HG02798 (cell line): ENCODE measurements around the gene SLC6A6.
"Not testable (repeated sequence)": the region's sequence is repeated elsewhere in the genome, so short reads cannot be mapped to it uniquely, and the experiment has no call there.

Experiments used
- ATAC-seq: cut with Tn5 transposase; IDR thresholded peaks from one replicate; pipeline ENCODE4 v1.9.1; 2021; ENCODE audit warnings: mild to moderate bottlenecking; ENCODE audit not compliant: unreplicated experiment, poor library complexity

Gene SLC6A6

DNA sequence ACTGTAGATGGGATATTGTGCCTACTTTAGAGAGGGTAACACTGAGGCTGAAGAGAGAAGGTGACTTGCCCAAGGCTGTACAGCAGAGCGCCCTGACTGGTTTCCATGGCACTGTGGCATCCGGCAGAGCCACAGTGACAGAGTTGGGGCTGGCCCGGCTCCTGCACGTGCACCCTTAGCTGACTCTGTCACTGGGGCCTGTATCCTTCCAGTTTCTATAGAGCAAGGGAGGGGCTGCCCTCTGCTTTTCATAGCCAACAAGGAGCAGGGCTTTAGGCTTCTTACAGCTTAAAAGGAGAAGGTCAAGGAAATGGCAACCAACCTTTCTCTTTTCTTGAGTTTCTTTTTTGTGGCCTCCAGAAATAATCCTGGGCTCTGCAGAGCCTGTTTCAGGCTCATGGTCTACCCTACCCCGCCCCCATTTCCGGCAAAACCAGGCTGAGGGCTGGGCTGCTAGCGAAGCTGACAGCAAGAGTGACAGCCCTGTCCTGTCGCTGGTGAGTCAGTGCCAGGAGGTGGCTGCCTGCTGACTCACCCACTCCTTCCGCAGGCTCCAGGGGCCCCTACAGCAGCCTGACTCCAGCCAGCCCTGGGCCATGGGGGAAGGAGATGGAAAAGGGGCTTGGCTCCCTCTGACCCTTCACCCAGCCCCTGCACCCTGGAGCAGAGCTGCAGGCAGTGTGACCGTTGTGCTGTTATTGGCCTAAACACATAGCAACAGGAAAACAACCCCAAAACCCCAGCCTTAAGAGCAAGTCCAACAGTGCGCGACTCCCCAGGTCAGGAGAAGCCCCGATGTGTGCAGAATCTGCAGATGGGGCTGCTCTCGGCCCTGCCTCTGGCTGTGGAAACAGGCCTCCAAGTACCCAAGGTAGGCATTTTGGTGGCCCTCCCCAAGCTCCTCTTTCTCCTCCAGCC, 29.8 kb downstream of the SLC6A6 start:
- ATAC-seq = peak; percentile 87

DNA sequence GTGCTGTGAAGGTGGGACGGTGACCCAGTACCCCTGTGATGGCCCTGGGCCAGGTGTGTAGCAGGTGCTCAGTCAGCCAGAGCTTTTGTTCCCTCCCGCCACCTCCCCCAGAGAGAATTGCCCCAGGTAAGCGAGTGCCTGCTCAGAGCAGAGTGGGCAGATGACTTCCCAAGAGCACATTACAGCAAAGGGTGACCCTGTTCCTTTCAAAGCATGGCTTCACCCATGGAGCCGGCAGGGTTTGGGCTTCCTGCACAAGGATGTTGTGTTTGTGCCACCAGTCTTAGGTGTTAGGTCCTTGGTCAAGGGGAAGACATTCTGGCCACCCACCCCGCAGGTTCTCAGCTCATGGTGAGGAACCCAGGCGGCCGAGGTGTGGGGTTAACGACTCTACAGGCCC, 30.7 kb downstream of the SLC6A6 start:
- no peak for ATAC-seq

DNA sequence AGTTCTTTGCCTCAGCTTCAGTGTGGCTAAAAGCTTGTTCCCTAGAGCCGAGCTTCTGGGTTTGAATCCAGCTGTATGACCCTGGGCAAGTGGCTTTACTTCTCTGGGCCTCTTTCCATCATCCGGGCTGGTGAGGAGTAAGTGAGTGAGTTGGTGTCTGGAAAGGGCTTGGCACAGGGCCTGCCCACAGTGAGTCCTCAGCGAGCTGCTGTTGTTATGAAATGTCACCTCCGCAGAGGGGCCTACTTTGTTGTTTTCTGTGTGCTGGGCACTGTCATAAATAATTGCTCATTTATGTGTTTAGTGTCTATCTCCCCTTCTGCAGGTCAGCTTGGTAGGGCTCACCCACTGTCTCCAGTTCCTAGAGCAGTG, 31.7 kb downstream of the SLC6A6 start:
- no peak for ATAC-seq

DNA sequence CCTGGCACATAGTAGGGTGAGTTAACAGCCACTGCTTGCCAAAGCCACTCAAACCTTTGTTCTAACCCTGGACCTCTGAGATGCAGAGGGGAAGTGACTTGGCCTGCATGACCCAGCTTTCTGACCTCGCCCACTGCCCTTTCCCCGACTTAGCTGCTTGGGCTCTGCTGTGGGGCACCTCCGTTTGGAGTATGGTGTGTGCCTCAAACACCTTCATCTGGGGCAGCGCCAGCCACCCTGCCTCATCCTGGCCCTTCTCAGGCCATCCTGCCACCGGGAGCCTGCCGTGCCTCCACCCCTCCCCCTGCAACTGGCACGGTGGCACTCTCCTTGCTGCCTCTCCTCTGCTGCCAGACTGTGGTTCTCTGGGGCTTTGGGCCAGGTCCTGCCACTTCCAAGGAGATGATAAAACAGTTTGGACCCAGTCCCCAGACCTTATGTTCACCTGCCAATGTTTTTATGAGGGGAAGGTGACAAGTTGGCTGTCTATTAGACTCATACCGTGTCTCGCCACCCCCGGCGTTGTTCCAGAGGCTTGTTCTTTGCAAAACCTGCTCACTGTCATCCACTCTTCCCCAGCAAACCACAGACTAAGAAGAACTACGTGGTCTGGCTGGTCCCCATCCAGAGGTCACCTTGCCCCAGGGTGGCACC, 32.2 kb downstream of the SLC6A6 start:
- ATAC-seq = no peak

DNA sequence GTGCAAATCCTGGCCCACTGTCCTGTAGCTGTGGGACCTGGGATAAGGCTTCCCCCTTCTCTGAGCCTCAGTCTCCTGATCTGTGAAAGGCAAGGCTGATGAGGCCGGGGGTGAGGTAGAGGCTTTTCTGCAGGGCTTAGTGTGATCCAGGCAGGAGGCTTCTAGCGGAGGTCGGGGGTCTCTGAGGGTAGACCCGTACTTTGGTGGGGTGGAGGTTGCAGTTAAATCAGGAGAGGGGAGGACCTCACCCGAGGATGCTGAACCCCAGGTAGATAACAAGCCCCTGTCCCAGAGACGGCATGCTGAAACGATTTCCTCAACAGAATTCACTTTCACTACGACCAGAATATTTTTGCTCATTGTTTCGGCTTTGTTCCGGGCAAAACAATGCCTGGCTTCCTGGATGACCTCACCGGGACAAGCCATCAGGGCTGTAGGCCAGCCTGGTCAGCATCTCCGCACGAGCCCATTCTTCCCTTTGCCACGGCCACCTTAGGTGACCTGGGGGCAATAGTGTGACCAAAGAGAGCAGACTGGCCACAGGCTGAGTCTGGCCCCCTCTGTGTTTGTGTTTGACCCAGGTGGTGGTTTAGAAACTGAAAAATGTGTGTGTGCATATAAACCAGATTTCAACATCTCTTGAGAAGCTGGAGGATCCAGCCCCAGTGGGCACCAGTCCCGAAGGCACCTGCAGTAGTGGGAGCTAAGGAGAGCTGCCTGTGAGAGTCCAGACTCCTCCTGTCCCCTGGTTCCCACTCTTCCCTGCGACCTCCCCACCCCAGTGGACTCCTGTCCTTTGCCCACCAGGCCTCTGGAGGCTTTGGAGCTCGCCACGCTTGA, 33.0 kb downstream of the SLC6A6 start:
- no peak for ATAC-seq

DNA sequence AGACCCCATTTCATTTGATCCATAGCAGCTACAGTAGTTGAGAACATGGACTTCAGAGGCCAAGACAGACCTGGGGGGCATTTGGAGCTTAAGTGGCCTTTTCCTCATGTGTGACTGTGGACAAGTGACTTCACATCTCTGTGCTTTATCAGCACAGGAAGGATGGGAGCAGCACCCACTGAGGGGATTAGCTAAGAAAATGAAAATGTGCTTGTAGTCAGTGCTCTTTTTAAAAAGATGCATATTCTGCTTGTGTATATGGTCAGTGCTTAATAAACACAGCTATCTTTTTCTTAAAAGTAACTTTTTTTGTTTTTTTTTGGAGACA, 34.5 kb downstream of the SLC6A6 start:
- ATAC-seq = no peak

DNA sequence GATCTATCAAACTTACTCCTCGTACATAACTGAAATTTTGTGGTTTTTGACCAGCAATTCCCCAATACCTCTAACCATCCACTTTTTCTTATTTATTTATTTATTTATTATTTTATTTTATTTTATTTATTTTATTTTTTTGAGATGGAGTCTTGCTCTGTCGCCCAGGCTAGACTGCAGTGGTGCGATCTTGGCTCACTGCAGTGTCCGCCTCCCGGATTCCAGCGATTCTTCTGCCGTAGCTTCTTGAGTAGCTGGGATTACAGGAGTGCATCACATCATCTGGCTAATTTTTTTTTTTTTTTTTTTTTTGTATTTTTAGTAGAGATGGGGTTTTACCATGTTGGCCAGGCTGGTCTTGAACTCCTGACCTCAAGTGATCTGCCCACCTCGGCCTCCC, 35.3 kb downstream of the SLC6A6 start:
- not testable (repeated sequence) for ATAC-seq

DNA sequence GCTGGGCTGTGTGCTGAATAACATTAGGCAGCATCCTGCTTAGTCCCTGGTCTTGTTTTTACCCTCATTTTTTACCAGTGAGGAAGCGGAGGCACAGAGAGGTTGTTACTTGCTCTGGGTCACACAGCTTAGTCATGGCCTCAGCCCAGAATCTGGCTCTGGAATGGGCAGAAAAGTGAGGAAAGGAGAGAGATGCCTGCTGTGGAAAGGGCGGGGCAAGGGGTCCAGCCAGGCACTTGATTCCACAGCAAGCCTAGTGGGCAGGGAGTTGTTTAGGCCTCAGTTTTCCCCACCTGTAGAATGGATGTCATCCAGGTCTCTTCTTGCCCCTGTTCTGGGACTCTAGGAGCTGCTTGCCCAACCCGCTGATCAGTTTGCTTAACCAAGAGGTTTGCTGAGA, 35.9 kb downstream of the SLC6A6 start:
- no peak for ATAC-seq

DNA sequence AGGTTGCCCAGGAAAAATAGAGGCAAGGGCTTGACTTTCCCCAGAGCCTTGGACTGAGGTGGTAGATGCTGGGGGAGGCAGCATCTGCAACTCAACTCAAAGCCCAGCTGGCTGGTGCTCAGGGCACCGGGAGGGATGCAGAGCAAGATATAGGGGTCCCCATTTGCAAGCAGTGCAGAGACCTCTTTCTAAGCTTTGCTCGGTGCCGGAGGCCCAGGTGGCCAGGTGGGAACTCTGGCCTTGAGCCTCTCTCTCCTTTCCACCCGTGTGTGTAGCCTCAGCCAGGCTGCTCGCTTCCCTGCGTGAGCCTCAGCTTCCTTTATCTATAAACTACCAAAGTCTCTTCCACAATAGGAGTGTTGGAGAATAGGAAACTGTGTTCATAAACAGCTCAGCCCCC, 36.5 kb downstream of the SLC6A6 start:
- no peak for ATAC-seq

DNA sequence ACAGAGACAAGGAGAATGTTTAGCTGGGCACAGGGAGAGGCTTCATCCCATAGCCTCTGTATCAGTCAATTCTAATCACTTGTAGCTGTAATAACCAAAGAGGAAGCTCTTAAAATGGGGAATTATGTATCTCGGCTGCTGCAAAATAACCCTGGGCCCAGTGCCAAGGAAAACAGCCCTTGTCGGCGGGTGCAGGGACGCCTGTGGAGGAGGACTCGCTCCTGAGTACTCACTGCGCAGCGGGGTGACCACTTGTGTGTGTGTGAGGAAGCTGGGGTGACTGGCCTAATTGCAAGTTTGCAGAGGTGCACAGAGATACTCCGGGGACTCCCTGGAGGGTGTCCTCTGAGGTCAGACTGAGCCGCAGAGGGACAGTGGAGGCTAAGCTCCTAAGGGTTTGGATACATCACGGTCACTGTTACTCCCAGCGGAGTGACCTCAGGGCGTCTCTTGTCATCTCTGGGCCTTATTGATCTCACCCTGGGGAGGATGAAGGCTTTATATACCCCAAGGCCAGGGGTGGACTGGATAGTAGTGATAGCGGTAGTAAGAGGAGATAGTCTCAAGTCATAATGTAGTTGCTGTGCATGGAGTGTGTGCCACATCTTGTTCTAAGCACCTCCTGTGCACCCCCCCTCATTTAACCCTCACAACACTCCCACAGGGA, 37.2 kb downstream of the SLC6A6 start:
- no peak for ATAC-seq

DNA sequence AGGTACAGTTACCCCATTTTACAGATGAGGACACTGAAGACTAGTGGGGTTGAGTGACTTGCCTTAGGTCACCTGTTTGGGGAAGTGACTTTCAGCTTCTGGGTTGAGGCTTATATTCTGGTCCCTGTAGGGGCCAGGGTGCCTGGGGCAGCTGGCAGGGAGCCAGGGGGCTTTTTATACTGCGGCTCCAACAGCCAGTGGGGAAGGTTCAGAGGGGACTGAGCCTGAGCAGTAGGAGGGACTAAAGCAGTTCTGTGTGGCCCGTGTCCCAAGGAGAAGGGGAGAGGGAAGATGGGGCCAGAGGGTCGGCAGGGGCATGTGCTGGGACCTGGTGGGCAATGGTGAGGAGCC, 37.7 kb downstream of the SLC6A6 start:
- no peak for ATAC-seq

DNA sequence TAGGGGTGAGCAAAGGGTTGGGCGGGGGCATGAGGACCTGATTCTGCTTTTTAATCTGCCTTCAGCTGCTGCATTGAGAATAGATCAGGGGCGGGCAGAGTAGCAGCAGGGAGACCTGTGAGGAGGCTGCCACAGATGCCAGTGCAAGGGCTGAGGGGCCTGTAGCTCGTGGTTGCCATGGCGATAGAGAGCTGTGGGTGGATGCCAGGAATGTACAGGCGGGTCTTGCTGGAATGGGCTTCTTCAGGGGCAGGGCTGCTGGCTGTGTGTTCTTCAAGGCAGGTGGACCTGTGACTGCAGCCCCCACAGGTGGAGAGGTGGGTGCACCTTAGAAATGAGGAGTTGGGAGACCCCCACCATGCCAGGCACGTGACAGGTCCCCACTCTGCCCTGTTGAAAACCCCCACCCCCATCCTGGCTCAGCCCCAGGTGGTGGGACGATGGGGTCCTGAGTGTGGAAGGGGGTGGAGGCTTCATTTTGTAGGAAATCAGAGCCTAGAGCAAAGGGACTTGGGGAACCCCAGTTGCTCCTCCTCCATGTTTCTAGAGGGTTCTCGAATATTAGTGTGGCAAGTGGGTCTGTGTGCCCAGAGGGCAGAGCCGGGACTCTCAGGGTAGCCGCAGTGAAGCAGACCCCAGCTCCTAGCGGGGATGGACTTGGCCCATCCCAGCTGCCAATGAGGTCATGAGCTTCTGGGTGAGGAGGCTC, 38.3 kb downstream of the SLC6A6 start:
- no peak for ATAC-seq

DNA sequence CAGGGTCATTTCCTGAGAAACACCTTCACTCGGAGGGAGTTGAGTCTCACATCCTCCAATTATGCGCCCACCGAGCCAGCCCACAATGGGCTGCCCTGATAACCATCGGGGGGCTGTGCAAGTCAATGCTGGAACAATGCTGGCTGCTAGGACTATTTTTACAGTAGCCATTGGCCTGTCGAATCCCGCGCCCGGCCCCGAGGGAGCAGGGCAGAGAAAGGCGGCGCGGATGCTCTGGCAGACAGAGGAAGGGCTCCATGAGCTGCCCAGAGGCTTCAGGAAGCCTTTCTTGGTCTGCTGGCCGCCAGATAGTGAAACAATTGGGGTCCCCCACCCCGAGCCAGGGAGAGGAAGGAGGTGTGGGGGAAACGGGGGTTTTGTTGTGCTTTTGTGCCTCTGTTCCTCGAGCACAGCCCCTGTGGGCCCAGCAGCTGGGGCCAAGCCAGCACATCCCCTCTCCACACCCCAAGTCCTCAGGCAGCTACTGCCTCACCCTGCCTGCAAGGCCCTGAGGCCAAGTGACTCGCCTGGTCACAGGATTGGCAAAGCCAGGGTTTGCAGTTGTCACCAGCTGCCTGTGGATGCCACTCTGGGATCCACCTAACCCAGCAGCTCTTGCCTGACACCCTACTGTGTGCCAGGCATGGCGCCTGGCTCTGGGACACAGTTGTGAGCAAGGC, 39.0 kb downstream of the SLC6A6 start:
- no peak for ATAC-seq

DNA sequence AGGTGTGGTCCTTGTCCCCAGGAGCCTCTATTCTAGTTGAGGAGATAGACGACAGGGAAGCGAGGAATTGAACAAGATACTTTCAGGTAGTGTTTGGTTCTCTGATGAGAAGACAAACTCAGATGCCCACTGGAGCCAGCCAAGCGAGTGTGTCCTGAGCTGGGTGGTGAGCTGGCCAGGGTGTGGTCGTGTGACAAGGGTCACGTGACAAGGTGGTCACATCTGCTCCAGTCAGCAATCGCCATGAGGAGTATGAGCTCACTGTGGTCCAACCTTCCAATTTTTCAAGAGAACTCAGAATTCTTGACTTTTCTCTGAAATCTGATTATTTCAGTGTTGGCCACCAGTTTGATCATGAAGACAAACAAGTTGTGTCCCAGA, 39.5 kb downstream of the SLC6A6 start:
- ATAC-seq = no peak

DNA sequence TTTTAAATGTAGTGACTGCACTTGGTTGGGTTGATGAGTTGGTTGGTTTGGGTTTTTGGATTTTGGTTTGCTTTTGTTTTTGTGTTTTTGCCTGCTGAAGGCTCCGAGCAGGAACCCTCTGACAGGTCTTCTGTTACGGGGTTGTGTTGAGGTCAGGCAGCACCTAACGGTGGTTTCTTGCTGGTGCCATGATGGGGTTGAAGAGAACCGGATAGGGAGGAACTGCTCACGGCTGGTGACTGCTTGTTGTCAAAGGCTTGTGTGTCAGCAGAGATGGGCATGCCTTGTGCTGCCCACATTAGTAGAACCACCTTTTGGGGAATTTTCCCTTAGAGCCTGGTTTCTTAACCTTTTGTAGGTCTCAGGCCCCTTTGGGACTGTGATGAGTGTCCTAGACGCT, 42.0 kb downstream of the SLC6A6 start:
- no peak for ATAC-seq

DNA sequence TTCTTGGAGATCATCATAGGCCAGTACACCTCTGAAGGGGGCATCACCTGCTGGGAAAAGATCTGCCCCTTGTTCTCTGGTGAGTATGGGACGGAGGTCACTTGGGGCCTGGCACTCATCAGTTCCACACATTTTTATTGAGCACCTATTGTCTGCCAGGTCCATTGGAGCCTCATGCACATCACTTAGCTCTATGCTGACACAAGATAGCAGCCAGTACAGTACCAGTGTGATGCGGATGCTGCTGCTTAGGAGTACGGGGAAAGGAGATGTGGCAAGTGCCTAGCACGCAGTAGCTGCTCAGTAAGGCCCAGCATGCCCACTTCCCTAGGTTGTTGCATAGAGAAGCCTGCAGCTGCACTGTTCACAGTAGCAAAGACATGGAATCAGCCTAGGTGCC, 43.4 kb downstream of the SLC6A6 start:
- ATAC-seq = no peak

DNA sequence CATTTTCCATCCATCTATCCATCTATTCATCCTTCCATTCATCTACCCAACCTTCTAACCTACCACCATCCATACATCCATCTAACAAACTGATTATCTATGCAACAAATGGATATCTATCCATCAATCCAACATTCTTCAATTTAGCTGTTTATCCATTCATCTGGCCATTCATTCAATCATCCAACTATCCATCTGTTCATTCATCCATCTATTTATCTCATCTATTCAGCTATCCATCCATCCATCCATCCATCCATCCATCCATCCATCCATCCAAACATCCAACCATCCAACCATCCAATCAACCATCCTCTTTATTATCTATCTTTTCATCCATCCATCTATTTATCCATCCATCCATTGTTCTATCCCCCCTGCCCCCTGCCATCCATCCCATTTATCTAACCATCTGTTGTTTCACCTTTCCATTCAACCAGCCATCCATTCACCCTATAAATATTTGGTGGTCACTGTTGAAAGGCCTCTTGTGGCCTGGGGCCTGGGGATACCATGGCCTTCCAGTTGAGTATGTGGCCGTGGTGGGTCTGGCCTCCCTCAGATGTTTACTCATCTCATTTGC, 44.7 kb downstream of the SLC6A6 start:
- no peak for ATAC-seq

DNA sequence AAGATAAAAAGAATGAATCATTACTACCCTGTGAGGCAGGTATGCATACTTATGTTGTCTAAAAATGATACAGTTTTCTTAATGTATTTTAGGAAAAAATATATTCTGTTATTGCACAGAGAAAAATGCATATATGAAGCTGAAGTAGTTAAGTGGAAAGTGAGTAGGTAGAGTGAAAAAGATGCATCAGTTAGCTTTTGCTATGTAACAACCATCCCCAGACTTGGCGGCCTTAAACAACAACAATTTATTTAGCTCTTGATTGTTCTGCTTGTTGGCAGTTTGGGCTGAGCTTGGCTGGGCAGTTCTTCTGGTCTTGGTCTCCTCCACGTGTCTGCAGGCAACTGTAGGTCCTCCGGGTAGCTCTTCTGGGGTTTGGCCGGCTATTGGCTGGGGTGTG, 45.7 kb downstream of the SLC6A6 start:
- ATAC-seq = no peak
